Colonic mucosa (tissue), 4 donors: ENCODE results near the gene SSBP4. TPM values are rescaled to one million over a fixed set of nuclear protein-coding genes. Genes with fewer than 3 reads are reported as not detected.
A peak's percentile ranks its signal among the peaks of the same experiment; 100 is the strongest.

Experiments
- DNase-seq: peaks from one replicate; pipeline ENCODE4 v3.0.0-alpha.2; 2020
- H3K27ac ChIP-seq: fragments of 200-600 bp; one replicate; pipeline ENCODE4 v1.8.0; 2021
- H3K27me3 ChIP-seq: fragments of 200-600 bp; one replicate; pipeline ENCODE4 v1.8.0; 2021
- H3K36me3 ChIP-seq: fragments of 200-600 bp; one replicate; pipeline ENCODE4 v1.8.0; 2021
- H3K4me1 ChIP-seq: fragments of 200-600 bp; one replicate; pipeline ENCODE4 v1.8.0; 2021; ENCODE audit warnings: mild to moderate bottlenecking
- H3K4me3 ChIP-seq: fragments of 200-600 bp; one replicate; pipeline ENCODE4 v1.8.0; 2021
- H3K9ac ChIP-seq, 2 donors: one replicate each; pipeline ENCODE4 v1.7.0; 2013; ENCODE audit warnings: control low read depth in 2 of 2, low read depth in 2 of 2, low read length in 2 of 2
- H3K9me3 ChIP-seq: fragments of 200-600 bp; one replicate; pipeline ENCODE4 v1.8.0; 2021
- CTCF ChIP-seq: fragments of 200-600 bp; IDR thresholded peaks from one replicate; pipeline ENCODE4 v1.8.0; 2022; ENCODE audit warnings: antibody characterized with exemption, mild to moderate bottlenecking
- intact Hi-C: fragments of 100-400 bp; cut with DNase I; formaldehyde crosslinking; loops from one replicate; pipeline ENCODE4 v1.14.1; 2022
- total RNA-seq, 2 donors: library from RNA; stranded (reverse); fragmentation: NEBNext Ultra II Directional in 1 of 2; extraction: Animal tissue kit (Norgen Biotek cat#: 25700) in 1 of 2; gene quantifications; one replicate each; pipeline ENCODE4 v1.2.1, GENCODE V29; 2021
- donor health status: healthy.
- donor health status: DM: no; HTN: no; CAD: no.
- donor health status: DM: no; HTN: no; CAD: no.

SSBP4 gene
- total RNA-seq, 2 donors from 2014 or later: 40.1 to 77.3 TPM

GRCh38 chr19:18467978-18468377, 48.8 kb downstream of the SSBP4 start:
- no peaks in the 10 kb centered on the region for H3K36me3 ChIP-seq

GRCh38 chr19:18468517-18468916, 49.3 kb downstream of the SSBP4 start:
- H3K9ac ChIP-seq: no peak overlapping the region
- DNase-seq: no peak
- no peak for TF ChIP-seq CTCF
- H3K27ac ChIP-seq: no peak overlapping the region
- H3K27me3 ChIP-seq: no peaks in the 10 kb centered on the region
- peaks cover 19% of the 10 kb centered on the region for H3K4me1 ChIP-seq
- intact Hi-C loops: loop anchor here (10.0 kb wide), 1 partner anchor 196 kb away; no protein-coding TSS in a partner anchor
- no peaks in the 10 kb centered on the region for H3K9me3 ChIP-seq
- no peaks in the 10 kb centered on the region for H3K36me3 ChIP-seq
- no peak overlapping the region for H3K4me3 ChIP-seq

More at GRCh38 chr19:18467978-18468377, 48.8 kb downstream of the SSBP4 start:
- no peak overlapping the region for H3K4me3 ChIP-seq
- peaks cover 19% of the 10 kb centered on the region for H3K4me1 ChIP-seq
- H3K27ac ChIP-seq: no peak overlapping the region
- TF ChIP-seq CTCF: no peak
- H3K27me3 ChIP-seq: no peaks in the 10 kb centered on the region
- intact Hi-C loops: loop anchor here (10.0 kb wide), 1 partner anchor 197 kb away; no protein-coding TSS in a partner anchor
- no peaks in the 10 kb centered on the region for H3K9me3 ChIP-seq
- DNase-seq: no peak
- no peak overlapping the region for H3K9ac ChIP-seq

- peaks cover 19% of the 10 kb centered on the region for H3K4me1 ChIP-seq
These were observed 50.1 kb downstream of the SSBP4 start for GRCh38 chr19:18469069-18469846.

GRCh38 chr19:18470787-18471186, 51.6 kb downstream of the SSBP4 start:
- peaks cover 23% of the 10 kb centered on the region for H3K4me1 ChIP-seq
- no peaks in the 10 kb centered on the region for H3K27me3 ChIP-seq
- H3K36me3 ChIP-seq: no peaks in the 10 kb centered on the region
- no peak overlapping the region for H3K27ac ChIP-seq
- no peaks in the 10 kb centered on the region for H3K9me3 ChIP-seq
- H3K9ac ChIP-seq: no peak overlapping the region
- H3K4me3 ChIP-seq: no peak overlapping the region
- no peak for DNase-seq
- no peak for TF ChIP-seq CTCF
- intact Hi-C loops: no loop called here

More at GRCh38 chr19:18469069-18469846, 50.1 kb downstream of the SSBP4 start:
- Histone ChIP-seq H3K27me3 (no peaks in the 10 kb centered on the region), H3K36me3 (no peaks in the 10 kb centered on the region), H3K9me3 (no peaks in the 10 kb centered on the region), H3K9ac (no peak overlapping the region), H3K27ac (no peak overlapping the region), H3K4me3 (no peak overlapping the region)
- DNase-seq: peak; percentile 73
- intact Hi-C loops: loop anchor here (10.0 kb wide), 1 partner anchor 196 kb away; no protein-coding TSS in a partner anchor
- peak; percentile 84 for TF ChIP-seq CTCF

GRCh38 chr19:18473003-18473705, 54.0 kb downstream of the SSBP4 start:
- Histone ChIP-seq H3K9me3 (no peaks in the 10 kb centered on the region), H3K9ac (peak overlapping the region; percentile 41 to 47), H3K4me3 (no peak overlapping the region), H3K4me1 (peaks cover 28% of the 10 kb centered on the region), H3K27me3 (no peaks in the 10 kb centered on the region), H3K36me3 (no peaks in the 10 kb centered on the region), H3K27ac (peak overlapping the region; percentile 57)
- no peak for DNase-seq
- intact Hi-C loops: no loop called here
- no peak for TF ChIP-seq CTCF
